ENCODE data around the gene HOXA3.

Gene HOXA3

DNA sequence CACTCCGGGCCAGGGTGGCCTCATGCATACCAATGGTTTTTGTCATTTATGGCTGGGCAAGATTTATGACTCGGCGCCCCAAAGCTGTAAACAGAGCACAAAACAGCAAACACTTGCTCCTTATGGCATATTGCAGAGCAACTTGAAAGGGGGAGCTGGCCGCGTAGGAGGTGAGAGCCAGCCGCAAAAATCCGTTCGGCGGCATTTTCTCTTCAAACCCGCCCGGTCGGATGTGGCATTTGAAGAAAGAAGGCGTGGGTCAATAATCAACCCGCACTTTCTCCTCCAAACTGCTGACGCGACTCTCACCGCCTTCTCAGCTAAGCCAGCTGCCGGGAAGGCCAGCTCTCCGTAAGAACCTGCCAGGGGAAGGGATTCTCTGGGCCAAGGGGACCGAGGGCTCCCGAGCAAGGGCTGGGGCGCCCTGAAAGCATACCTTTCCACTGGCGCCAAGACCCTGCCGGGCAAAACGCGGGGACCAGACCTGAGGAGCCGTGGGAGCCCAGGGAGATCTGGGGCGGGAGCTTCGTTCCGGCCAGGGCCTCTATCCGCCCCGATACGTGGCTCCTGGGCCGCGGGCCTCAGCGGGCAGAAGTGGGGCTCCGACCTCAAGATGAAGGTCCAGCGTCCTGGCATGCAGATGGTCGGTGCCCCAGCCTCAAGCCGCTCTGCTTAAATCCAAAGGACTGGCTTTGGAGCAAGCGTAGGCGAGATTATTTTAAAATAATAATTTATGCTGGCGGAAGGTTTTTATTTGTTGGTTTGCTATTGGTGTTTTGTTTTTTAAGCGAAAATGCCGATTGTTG is 37.0 kb downstream of the HOXA3 start:
- no peak for DNase-seq (ENCODE audit: low read depth, low spot score)

DNA sequence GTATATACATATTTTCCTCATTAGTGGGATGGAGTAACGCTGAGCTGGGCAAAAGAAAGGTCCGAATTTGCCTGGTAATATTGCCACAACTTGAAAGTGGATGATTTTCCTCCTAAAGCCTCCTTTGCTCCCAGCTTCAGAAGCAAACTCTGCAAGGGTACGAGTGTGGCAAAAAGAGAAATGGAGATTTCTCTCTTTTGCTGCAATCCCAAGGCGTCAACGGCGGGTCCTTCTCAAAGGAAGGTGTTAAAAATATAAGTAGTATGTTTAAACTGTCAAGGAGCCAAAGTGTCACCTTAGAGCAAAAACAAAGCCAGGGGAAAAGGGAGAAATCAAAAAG is 37.5 kb downstream of the HOXA3 start:
- DNase-seq (ENCODE audit: low read depth, low spot score), result no peak

DNA sequence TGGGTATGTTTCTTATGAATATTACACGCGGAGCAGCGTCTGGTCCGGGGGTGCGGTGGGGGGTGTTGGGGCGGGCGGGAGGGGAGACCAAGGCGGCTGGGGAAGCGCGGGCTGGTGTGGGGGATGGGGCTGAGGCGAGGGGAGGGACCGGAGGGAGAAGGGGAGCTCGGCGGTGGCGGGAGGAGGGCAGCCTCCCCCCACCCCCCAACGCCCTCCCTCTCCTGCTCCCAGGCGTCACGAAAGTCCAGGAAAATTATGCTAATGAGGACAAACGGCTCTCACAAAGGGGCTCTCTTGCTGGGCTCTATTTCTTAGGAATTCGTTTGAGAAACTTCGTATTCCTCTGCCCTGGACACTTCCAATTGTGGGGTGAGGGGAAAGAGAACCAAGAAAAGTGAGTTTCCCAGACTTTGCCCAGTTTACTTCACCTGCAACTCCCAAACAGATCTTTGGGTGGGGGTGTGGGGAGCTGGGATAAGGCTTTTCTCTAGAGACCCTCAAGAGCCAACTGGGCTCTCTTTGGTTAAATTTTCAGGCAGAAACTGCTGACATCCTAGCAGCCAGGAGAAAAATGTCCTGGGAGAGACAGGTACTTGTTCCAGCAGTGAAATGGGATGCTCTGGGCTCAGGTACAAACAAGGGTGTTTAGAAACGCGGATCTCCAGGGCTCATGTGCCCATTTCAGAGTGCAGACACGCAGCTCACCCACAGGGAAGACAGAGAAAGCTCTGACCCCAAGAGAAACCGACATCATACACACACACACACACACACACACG is 38.2 kb downstream of the HOXA3 start:
- DNase-seq (ENCODE audit: low read depth, low spot score), result no peak

DNA sequence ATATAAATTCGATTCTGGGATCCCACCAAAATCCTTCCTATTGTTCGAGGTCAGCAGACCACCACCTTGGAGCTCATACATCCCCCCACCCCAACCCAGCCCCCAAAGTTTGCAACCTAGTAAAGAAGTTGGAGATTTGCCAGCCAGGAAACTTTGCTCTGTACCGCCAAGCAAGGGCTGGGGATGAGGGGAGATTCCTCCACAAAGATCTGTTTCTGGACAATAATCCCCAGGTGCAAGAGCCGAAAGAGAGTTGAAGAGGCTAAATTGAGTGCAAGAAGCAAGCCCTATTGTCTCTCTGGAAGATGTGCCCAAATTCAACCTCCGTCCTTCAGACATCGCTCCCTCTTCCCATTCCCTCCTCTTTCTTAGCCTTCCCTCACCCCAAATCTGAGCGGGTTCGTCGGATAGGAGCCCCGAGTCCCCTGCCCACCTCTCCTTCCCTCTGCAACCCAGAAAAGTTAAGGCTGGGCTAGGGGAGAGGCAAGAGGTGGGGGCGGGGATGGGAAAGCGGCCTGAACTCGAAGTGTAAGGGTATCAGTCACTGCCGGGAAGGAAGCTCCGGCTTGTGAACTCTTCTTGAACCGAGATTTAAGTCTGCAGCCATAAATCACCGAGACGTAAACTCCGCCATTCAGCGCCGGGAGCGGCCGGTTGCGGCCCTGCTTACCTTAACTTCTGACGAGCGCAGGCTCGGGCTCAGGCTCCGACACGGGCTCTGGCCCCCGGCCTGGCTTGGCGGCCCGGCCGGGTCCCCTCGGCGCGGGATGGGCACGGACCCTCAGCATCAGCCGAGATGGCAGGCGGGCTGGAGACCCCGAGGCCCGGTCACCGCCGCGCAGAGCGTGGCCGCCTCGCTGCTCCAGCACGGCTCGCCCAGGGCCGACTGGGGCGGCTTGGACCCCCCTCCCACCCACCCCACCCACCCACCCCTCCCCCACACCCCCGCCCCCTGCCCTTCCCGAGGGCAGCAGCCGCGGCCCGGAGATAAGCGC is 39.1 kb downstream of the HOXA3 start:
- DNase-seq (ENCODE audit: low read depth, low spot score), result no peak

DNA sequence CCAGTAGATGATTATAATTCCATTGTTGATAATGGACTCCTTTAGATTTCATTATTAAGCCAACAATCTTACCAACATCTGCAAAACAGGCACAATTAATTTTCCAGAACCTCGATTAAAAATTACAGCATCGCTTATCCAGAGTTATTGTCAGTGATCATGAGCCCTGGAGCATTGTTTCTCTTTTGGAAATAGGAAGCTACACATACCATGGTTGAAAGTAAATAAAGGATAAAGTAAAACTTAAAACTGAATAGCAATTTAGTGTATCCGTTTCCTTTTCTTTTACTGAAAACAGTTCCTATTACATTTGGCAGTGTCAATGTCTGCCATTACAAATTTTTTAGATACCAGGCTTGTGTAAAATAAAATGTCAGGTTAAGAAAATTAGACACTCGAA is 40.0 kb downstream of the HOXA3 start:
- DNase-seq (ENCODE audit: low read depth, low spot score), result no peak

DNA sequence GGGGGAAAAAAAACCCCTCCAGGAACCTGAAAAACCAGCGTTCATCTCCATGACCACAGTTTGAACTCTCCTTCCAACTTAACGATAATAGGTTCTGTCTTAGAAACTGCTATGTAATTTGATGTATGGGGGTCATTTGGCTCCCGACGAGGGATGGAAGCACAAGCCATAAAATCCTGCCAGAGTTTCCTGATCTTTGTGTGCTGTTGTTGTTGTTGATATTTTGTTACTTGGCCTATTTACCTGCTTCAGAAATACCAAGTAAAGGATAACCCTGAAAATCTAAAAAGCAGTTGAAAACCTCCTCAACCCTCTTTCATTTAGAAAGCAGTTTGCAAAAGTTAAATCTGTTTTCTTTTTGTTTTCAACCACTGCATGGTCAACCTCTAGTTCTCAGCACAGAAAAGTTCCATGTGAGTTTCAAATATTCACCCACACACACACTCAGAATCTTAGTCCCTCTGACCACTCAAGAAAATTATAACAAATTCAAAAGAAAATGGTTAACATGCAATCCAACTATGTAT is 40.6 kb downstream of the HOXA3 start:
- no peak for DNase-seq (ENCODE audit: low read depth, low spot score)

DNA sequence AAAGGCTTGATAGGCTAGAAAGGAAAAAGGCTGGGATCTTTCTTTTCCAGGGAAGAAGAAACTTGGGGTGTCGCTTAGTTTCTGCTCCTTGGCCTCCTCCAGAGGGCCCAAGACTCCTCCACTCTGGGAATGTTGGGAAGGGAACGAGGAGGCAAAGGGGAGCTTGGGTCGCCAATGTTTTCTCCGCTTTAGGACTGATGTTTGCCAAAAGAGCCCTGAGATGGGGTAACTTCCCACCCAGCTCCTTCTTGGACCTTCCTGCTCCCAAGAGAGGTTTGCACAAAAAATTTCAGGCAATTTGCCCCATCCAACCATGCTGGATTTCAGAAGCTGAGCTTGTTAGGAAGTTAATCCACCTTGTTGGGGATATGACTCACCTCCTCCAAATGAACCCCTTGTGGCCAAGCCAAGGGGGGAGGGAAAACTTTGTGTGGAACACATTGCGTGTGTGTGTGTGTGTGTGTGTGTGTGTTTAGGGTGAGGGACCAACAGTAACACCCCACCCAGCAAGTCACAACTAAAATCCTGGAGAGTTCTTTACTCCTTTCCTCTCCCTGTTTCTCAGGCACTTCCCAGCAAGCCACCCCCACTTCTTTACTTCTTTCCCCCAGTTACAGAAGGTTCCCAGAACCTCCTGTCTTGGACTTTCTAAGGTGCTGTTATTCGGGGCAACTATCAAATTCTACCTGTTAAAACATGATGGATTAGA is 41.2 kb downstream of the HOXA3 start:
- no peak for DNase-seq (ENCODE audit: low read depth, low spot score)

DNA sequence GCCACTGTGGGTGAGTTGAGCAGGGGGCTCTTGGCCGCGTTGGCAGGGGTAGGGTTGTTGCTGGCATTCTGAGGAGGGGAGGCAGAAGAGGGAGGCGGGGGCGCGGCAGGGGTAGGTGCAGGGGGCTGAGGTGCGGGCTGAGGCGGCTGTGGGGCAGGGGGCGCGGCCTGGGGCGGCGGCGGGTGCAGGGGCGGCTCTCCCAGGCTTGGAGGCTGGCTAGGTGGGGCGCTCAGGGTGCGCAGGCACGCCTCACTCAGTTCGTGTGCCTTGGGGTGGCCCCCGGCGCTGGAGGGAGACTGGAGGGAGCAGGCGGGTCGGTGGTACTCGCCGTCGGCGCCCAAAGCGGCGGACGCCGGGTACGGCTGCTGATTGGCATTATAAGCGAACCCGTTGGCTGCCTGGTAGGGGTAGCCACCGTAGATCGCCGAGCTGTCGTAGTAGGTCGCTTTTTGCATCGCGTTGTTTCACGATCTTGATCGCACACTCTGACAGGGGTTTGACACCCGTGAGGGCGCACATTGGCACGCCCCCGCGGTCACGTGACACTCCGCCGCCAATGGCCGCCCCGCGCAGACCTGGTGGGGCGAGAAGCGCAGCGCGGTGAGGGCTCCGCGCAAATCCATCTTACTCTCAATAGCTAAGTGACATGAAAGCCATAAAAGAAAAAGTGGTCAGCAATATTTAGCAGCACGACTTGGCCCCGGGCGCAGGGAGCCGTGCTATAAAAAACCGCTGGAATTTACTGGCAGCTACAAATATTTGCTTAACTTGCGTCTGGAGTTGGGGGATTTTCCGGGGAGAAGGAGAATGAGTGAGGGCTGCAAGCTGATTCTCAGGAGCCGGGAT is 42.0 kb downstream of the HOXA3 start:
- DNase-seq (ENCODE audit: low read depth, low spot score), result no peak

DNA sequence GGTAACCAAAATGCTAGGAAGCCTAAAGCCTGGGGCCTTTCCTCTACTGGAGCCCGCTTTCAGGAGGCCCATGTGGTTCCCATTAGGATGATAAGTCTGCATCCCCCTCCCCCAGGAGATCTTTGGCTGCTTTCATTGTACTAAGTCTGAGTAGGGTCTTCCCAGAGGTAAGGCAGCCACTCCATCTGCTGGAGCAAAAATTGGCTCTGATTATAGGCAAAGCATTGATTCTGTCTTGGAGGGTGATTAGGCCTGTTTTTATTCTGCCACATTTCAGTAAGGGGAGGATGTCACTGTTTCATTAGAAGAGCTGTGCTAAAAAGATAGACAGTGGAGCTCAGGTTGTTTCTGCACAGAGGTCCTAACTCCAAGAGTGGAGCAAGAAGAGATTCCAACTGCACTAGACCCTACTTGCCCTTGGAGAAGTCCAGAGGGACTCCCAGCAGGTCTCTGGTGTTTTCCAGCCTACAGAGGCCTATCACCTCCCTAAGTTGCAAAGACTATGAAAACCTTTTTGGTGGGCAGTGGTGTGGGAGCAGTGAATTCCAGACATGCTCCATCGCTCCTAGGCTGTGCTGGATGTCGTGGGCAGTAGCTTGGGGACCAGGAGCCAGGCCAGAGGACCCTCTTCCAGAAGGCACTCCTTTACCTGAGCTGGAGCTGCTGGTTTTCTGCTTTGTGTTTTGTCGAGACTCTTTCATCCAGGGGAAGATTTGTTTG is 42.8 kb downstream of the HOXA3 start:
- DNase-seq (ENCODE audit: low read depth, low spot score), result no peak

DNA sequence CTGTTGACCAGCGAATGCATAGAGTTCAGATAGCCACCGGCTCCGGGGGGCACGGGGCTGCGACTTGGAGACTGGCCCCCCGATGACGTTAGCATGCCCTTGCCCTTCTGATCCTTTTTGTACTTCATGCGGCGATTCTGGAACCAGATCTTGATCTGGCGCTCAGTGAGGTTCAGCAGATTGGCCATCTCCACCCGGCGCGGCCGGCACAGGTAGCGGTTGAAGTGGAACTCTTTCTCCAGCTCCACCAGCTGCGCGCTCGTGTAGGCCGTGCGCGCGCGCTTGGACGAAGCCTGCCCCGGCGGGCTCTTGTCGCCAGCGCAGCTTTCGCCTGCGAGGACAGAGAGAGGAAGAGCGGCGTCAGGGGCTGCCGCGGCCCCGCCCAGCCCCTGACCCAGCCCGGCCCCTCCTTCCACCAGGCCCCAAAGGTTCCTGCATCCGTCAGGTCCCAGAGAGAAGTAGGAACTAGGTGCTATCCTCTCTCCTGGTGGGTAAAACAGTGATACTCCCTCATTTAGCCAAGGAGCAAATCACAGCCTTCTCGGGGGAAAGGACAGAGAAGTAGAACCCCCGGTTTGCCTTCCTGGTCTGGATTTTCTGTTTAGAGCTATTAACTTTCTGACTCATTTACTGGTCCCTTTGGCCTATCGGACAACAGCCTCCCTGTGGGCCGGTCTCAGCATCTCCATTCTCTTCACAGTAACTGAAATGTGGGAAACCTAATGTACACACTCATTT is 43.8 kb downstream of the HOXA3 start:
- no peak for DNase-seq (ENCODE audit: low read depth, low spot score)

DNA sequence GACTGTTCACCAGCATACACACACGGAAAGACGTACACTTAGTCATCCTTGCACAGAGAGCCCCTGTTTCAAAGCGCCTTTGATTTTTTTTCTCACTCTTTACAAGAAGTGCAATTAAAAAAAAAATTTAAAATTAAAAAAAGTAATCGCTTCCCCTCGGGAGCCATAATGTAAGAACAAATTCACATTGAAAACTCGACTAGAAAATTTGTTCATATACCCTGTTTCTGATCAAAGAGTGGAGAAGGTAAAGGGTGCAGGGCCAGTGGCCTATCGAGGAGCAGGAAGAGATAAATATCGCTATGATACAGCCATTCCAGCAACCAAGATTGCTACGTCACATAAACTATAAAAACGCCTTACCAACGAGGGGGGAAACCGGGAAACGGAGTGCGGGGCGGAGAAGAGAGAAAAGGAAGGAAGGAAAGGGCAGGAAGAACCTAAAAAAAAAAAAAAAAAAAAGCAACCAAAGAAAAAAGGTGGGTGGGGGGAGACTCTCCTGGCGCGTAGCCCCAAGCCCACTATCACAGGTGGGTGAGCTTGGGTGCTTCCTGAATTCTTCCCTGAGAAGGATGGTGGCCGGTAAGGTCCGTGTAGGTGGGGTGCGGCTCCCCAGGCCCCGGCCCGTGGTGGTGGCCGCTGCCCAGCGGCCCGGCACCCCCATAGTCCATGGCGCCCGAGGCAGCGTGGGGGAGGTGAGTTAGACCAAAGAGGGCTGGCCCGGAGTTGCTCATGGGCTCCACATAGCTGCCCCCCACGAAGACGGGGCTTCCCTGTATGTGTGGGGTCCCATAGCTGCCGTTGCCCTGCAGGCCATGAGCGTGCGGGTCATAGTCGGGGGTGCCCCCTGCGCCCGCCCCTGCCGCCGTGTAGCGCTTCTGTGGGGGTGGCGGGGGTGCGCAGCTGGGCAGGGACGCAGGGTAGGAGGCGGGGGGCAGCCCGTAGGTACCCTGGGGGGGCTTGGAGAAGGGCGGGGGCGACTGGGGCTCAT is 44.7 kb downstream of the HOXA3 start:
- DNase-seq (ENCODE audit: low read depth, low spot score), result no peak

DNA sequence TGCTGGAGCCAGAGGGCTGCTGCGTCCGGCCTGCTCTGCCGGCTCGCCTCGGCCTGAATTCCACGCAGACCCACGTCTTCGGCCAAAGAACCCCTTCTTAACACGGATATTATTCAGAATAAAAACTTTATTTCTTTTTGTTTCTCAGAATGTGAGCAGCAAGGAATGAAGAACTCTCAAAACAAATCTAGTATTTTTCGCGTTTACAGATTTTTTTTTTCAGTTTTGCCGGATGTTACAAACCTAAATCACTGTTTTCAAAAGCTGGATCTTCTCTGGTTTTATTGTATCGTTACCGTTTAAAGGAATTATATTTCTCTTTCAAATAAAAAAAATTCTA is 45.5 kb downstream of the HOXA3 start:
- no peak for DNase-seq (ENCODE audit: low read depth, low spot score)

DNA sequence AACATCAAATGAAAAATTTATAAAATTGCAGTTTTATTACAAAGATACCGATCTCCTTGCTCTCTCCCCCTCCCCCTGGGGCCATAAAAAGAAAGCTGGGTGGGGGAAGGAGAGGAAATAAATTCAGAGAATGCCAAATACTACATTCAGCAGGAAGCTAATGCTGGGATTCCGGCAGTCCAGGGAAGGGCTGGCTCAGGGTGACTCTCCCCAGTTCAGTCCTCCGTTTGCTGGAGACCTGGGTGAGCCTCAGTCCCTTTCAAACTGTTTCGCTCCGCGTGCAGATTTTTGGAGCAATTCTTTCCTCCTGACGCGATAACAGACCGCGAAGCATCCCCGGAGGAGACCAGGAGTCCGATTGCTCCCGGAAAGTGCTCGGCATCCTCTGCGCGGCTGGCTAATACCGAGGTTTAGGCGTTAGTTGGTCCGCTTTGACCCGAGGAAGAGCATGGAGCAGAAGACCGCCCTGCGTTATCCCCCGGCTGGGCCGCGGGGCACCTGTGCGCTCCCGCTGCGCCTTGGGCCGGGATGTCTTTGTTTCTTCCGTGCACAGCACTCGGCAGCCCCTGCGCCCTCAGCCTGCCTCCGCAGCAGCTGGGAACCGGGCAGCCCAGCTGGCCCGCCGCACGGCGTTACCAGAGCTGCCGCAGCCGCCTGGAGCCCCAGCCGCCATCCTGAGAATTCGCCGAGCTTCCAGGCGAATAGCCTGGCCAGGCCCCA is 46.0 kb downstream of the HOXA3 start:
- no peak for DNase-seq (ENCODE audit: low read depth, low spot score)

DNA sequence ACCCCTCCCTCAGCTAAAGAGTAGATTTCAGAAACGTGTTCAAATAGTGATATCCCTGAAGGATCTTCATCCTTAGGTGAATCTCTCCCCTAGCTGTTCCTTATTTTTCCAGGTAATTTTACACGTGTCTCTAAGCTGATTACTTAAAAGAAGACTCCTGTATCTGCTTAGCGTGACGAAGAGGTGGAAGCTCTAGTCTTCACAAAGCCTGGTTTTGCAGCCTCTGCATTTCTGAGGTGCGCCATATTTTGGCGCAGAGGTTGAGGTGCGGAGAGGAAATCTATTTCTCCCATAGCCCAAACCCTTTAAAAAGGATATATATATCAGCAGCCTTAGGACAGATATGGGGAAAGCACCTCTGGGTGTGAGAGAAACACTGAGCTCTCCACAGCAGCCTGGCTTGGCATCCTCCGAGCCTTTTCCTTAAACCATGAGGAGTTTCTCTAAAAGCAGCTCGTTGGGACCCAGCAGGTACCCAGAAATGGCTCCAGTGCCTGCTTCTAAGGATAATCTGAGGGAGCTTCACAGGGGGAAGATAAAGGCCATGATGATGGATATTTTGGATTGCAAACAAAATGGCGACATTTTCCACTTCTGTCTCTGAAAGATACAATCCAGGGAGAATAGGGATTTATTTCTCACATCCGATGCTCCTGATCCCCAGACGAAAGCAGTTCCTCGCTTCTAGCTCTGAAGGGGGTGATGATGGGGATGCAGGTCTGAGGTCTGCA is 46.9 kb downstream of the HOXA3 start:
- no peak for DNase-seq (ENCODE audit: low read depth, low spot score)

DNA sequence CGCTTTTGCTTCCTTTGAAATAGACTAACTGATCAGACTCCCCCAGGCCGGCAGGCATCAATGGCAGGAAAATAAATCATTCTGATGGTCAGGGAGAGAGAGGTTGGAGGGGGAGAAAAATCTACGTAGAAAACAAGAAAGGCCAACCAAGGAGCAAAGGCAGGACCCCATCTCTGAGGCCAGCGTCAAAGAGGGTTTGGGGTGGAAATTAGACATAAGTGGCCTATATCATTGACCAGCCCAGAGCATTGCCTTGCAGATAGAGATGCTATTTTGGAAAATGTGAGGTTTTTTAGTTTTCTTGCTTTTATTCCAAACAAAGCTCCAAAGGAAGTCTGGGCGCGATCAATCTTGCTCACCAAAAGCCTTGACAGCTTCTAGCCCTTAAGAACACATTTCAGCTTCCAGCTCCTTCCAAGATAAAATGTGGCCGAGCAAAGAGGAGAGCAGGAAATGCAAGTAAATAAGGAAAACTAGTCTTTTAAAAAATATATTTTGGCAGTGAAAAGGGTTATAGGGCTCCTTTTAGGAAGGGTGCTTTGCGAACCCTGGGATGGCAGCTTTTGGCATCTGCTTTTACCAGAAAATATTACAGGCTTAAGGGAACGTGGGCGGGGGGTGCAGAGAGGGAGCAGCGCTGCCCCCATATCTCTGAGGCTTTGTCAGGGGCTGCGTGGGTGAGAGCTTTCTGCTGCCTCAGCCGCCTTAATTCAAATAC is 47.9 kb downstream of the HOXA3 start:
- no peak for DNase-seq (ENCODE audit: low read depth, low spot score)
